OCI-M2 (cell line): Measurements from ENCODE around the gene CFAP99.

ENCODE experiments used
- DNase-seq: peaks from one replicate; lab custom pipeline; 2025; ENCODE audit not compliant: unreplicated experiment; lab: John Stamatoyannopoulos, UW

The CFAP99 gene

GRCh38 chr4:2445130-2445529, 26.4 kb downstream of the CFAP99 start:
- DNase-seq = no peak

GRCh38 chr4:2445571-2445970, 26.8 kb downstream of the CFAP99 start:
- no peak for DNase-seq

- no peak for DNase-seq
Measured at GRCh38 chr4:2446656-2447564, 28.2 kb downstream of the CFAP99 start.

GRCh38 chr4:2448589-2448988, 29.8 kb downstream of the CFAP99 start:
- DNase-seq = no peak

GRCh38 chr4:2449051-2449450, 30.3 kb downstream of the CFAP99 start:
- DNase-seq = no peak

GRCh38 chr4:2449511-2450392, 31.0 kb downstream of the CFAP99 start:
- DNase-seq = no peak

- no peak for DNase-seq
Measured at GRCh38 chr4:2450394-2451035, 31.8 kb downstream of the CFAP99 start.

GRCh38 chr4:2451036-2451520, 32.3 kb downstream of the CFAP99 start:
- no peak for DNase-seq

GRCh38 chr4:2451821-2452785, 33.3 kb downstream of the CFAP99 start:
- no peak for DNase-seq

- no peak for DNase-seq
Measured at GRCh38 chr4:2457481-2458295, 38.9 kb downstream of the CFAP99 start.

GRCh38 chr4:2458546-2459491, 40.1 kb downstream of the CFAP99 start:
- no peak for DNase-seq

GRCh38 chr4:2459589-2460349, 41.0 kb downstream of the CFAP99 start:
- DNase-seq = no peak

GRCh38 chr4:2461246-2461960, 42.6 kb downstream of the CFAP99 start:
- DNase-seq = no peak

GRCh38 chr4:2462218-2462991, 43.6 kb downstream of the CFAP99 start:
- no peak for DNase-seq

- DNase-seq = no peak
Measured at GRCh38 chr4:2462992-2463762, 44.4 kb downstream of the CFAP99 start.
